HCT116 (cell line): ENCODE data around the gene MORN1. TPM values are rescaled to one million over a fixed set of nuclear protein-coding genes. Genes with fewer than 3 reads are reported as not detected.

Experiments used
- ATAC-seq: fragments of 200-7000 bp; cut with Tn5 transposase; 2 replicates; pipeline ENCODE4 v1.9.1; 2020; ENCODE audit warnings: mild to moderate bottlenecking, moderate library complexity
- BruUV-seq: library from RNA; stranded (reverse); fragments of 400-500 nt; replicated peaks from 2 replicates; lab custom pipeline; 2021; lab: Mats Ljungman, UMichigan
- CTCF ChIA-PET: fragments of 300-600 bp; sonication (Branson Sonifier 250); formaldehyde crosslinking; loops from one replicate; lab custom pipeline; 2021; ENCODE audit warnings: antibody characterized with exemption; lab: Charles Lee
- POLR2A ChIA-PET: fragments of 300-600, 350-600 bp; sonication (Branson Sonifier 250); formaldehyde crosslinking; loops from one replicate; lab custom pipeline; 2021; ENCODE audit warnings: antibody characterized with exemption; lab: Charles Lee
- RAD21 ChIA-PET, 2 experiments: fragments of 300-600 bp; sonication (Branson Sonifier 250); formaldehyde crosslinking; loops; one replicate each; lab custom pipeline; 2023; ENCODE audit warnings: low total read pairs in 2 of 2; ENCODE audit not compliant: uncharacterized antibody in 2 of 2, unreplicated experiment in 2 of 2, low non-redundant PET in 1 of 2; lab: Charles Lee
- DNase-seq: peaks from one replicate; pipeline ENCODE4 v3.0.0-alpha.2; 2010; ENCODE audit warnings: low read depth, low spot score
- H2AFZ ChIP-seq: fragments of 200-600 bp; shearing (Covaris generic), sonication (generic); 2 replicates; pipeline ENCODE4 v1.6.1; 2017; ENCODE audit warnings: low read depth, mixed run types, mixed read lengths, antibody characterized with exemption, low read length; ENCODE audit not compliant: poor library complexity, severe bottlenecking
- H3K27ac ChIP-seq: 2 replicates; pipeline ENCODE4 v1.5.1; 2012; ENCODE audit warnings: low read depth, low read length
- H3K27me3 ChIP-seq: fragments of 200-600 bp; sonication (generic); 2 replicates; pipeline ENCODE4 v1.6.1; 2016; ENCODE audit warnings: mixed run types, low read length, mixed read lengths; ENCODE audit not compliant: insufficient read depth
- H3K36me3 ChIP-seq, 2 experiments: fragments of 200-500 bp in 1 of 2; fragments of 200-600 bp in 1 of 2; sonication (Bioruptor generic) in 1 of 2; sonication (generic) in 1 of 2; 2 replicates each; pipeline versions ENCODE4 v1.5.1 to v1.6.1; 2014 to 2016; ENCODE audit warnings: low read length in 2 of 2, inconsistent platforms in 1 of 2, mixed read lengths in 1 of 2, mixed run types in 1 of 2; ENCODE audit not compliant: insufficient read depth in 2 of 2, control insufficient read depth in 1 of 2
- H3K4me1 ChIP-seq, 2 experiments: fragments of 200-600 bp in 1 of 2; sonication (generic) in 1 of 2; 2 replicates each; pipeline versions ENCODE4 v1.5.1 to v1.6.1; 2012 to 2017; ENCODE audit warnings: low read length in 2 of 2, inconsistent platforms in 1 of 2, mild to moderate bottlenecking in 1 of 2, mixed read lengths in 1 of 2, mixed run types in 1 of 2, moderate library complexity in 1 of 2; ENCODE audit not compliant: insufficient read depth in 2 of 2, control insufficient read depth in 1 of 2
- H3K4me2 ChIP-seq: fragments of 200-600 bp; sonication (generic); 2 replicates; pipeline ENCODE4 v1.6.1; 2017; ENCODE audit warnings: mixed run types, low read length, mixed read lengths
- H3K4me3 ChIP-seq, 2 experiments: fragments of 200-600 bp in 1 of 2; sonication (generic) in 1 of 2; replicated peaks in 1 of 2; 2 replicates each; pipeline ENCODE4 v1.5.1; 2011 to 2016; ENCODE audit warnings: low read length in 2 of 2, control low read depth in 1 of 2, low read depth in 1 of 2, mild to moderate bottlenecking in 1 of 2, mixed read lengths in 1 of 2, mixed run types in 1 of 2
- H3K79me2 ChIP-seq: fragments of 200-600 bp; sonication (generic); 2 replicates; pipeline ENCODE4 v1.6.1; 2017; ENCODE audit warnings: mild to moderate bottlenecking, mixed run types, low read length, moderate library complexity, mixed read lengths; ENCODE audit not compliant: insufficient read depth
- H3K9ac ChIP-seq: fragments of 200-600 bp; sonication (generic); 2 replicates; pipeline ENCODE4 v1.6.1; 2016; ENCODE audit warnings: low read length, mixed read lengths
- H3K9me2 ChIP-seq: fragments of 200-600 bp; sonication (generic), shearing (Covaris generic); 2 replicates; pipeline ENCODE4 v1.6.1; 2017; ENCODE audit warnings: mixed run types, mild to moderate bottlenecking, moderate library complexity; ENCODE audit not compliant: insufficient read depth
- H3K9me3 ChIP-seq, 2 experiments: fragments of 200-500 bp in 1 of 2; fragments of 200-600 bp in 1 of 2; sonication (Bioruptor generic) in 1 of 2; sonication (generic) in 1 of 2; 2 replicates each; pipeline ENCODE4 v1.6.1; 2014 to 2017; ENCODE audit warnings: low read length in 2 of 2, mixed read lengths in 2 of 2, inconsistent platforms in 1 of 2, low read depth in 1 of 2, mild to moderate bottlenecking in 1 of 2, mixed run types in 1 of 2, moderate library complexity in 1 of 2; ENCODE audit not compliant: control insufficient read depth in 1 of 2, insufficient read depth in 1 of 2
- H4K20me1 ChIP-seq: fragments of 200-600 bp; sonication (generic), shearing (Covaris generic); 2 replicates; pipeline ENCODE4 v1.6.1; 2017; ENCODE audit warnings: mixed run types, mild to moderate bottlenecking, moderate library complexity; ENCODE audit not compliant: insufficient read depth
- JUND ChIP-seq: IDR thresholded peaks from 2 replicates; pipeline ENCODE4 v1.6.1; 2012
- ZBTB33 ChIP-seq: IDR thresholded peaks from 2 replicates; pipeline ENCODE4 v1.6.1; 2011; ENCODE audit warnings: mild to moderate bottlenecking, low read length, moderate library complexity; ENCODE audit not compliant: insufficient replicate concordance; ENCODE audit errors: extremely low read depth
- intact Hi-C: fragments of 100-400 bp; cut with micrococcal nuclease; formaldehyde crosslinking; loops from 2 replicates; pipeline ENCODE4 v1.10.0; 2022
- total RNA-seq: library from RNA; stranded (reverse); gene quantifications from one replicate; pipeline ENCODE4 v1.2.1, GENCODE V29; 2021; ENCODE audit not compliant: unreplicated experiment
- TF ChIP-seq, protein P1 (sequence below): IDR thresholded peaks from 2 replicates; pipeline ENCODE4 v1.6.1; 2012
- TF ChIP-seq, protein P2 (sequence below), 3 experiments: fragments of 200-600 bp in 1 of 3; sonication (generic) in 1 of 3; IDR thresholded peaks in 2 of 3; conservative IDR thresholded peaks in 1 of 3; 2 replicates each; pipeline ENCODE4 v1.5.1; 2012 to 2017; ENCODE audit warnings: low read depth in 2 of 3, low read length in 2 of 3, antibody characterized with exemption in 1 of 3, borderline replicate concordance in 1 of 3, control low read depth in 1 of 3, mild to moderate bottlenecking in 1 of 3, mixed read lengths in 1 of 3, mixed run types in 1 of 3, moderate library complexity in 1 of 3; ENCODE audit not compliant: insufficient read depth in 1 of 3

Gene MORN1
- total RNA-seq, 1 experiment from 2014 or later = 21.4 TPM

- POLR2A ChIA-PET = no interaction called here
- no peaks in the 10 kb centered on the region for H3K4me1 ChIP-seq
- no peak overlapping the region for H3K4me3 ChIP-seq
- TF ChIP-seq JUND = no peak
- TF ChIP-seq ZBTB33 = no peak
- TF ChIP-seq, protein P1, sequence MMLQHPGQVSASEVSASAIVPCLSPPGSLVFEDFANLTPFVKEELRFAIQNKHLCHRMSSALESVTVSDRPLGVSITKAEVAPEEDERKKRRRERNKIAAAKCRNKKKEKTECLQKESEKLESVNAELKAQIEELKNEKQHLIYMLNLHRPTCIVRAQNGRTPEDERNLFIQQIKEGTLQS = no peak
- TF ChIP-seq, protein P2, sequence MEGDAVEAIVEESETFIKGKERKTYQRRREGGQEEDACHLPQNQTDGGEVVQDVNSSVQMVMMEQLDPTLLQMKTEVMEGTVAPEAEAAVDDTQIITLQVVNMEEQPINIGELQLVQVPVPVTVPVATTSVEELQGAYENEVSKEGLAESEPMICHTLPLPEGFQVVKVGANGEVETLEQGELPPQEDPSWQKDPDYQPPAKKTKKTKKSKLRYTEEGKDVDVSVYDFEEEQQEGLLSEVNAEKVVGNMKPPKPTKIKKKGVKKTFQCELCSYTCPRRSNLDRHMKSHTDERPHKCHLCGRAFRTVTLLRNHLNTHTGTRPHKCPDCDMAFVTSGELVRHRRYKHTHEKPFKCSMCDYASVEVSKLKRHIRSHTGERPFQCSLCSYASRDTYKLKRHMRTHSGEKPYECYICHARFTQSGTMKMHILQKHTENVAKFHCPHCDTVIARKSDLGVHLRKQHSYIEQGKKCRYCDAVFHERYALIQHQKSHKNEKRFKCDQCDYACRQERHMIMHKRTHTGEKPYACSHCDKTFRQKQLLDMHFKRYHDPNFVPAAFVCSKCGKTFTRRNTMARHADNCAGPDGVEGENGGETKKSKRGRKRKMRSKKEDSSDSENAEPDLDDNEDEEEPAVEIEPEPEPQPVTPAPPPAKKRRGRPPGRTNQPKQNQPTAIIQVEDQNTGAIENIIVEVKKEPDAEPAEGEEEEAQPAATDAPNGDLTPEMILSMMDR (IDR thresholded peaks at IDR 0.05 in 2 of 3, conservative IDR thresholded peaks at IDR 0.05 in 1 of 3; ENCODE audit: borderline replicate concordance in 1 of 3, insufficient read depth in 1 of 3, low read depth in 2 of 3, low read length in 2 of 3) = no peak
- ATAC-seq = no peak
- H3K9ac ChIP-seq = no peak overlapping the region
- no peak overlapping the region for H3K27ac ChIP-seq
- DNase-seq = no peak
- intact Hi-C loops = no loop called here
- RAD21 ChIA-PET = no interaction called here
- peaks cover 7% of the 10 kb centered on the region; the same call in 1 of the 2 replicates for H3K27me3 ChIP-seq
- H3K36me3 ChIP-seq = no peaks in the 10 kb centered on the region
- H3K79me2 ChIP-seq = no peaks in the 10 kb centered on the region
- CTCF ChIA-PET = no interaction called here
- no peaks in the 10 kb centered on the region for H3K9me2 ChIP-seq
- no peaks in the 10 kb centered on the region for H4K20me1 ChIP-seq
- no peak overlapping the region for H3K4me2 ChIP-seq
- BruUV-seq = no TSS peak
- H2AFZ ChIP-seq = no peak overlapping the region
- H3K9me3 ChIP-seq = peaks cover 3 to 9% of the 10 kb centered on the region in 2 experiments; a peak in 2 of 4 replicates
Observed at GRCh38 chr1:2430592-2430973, 39.2 kb upstream of the MORN1 start.
